ENCODE data around the gene ADCY3. TPM values are rescaled to one million over a fixed set of nuclear protein-coding genes. Genes with fewer than 3 reads are reported as not detected.

The ADCY3 gene
- total and polyA plus RNA-seq, 7 donors: 9.2 to 15.2 (median 12.1) TPM

DNA sequence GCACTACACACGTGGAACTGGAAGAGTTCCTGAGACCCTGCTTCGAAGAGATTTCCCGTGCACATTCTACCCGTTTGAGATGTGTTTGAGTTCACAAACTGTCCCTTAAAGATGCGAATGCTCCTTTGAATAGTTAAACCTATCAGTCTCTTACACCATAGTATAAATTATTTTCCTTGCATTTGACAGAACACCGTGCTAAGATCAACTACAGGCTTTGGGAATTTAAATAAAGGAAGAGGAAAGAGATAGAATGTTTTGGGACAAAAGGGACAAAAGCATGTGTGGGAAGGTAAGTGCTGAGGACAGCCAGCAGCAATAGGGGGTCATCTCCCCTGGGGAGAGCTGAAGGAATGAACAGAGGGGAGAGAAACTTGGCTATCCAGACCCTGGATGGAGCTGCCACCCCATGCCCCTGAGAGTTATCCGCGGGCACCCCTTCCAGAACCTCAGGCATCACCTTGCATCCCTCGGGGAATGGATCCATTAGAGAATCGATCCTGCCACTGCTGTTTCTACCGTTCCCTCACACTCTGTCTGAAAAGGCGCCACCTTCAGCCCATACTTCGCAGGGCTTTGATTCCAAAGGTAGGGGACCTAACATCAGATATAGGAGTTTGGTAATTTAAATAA lies 888 bp upstream of the ADCY3 start:
- Histone ChIP-seq H3K36me3 (ENCODE audit: insufficient read depth in 1 of 2, low read depth in 1 of 2) (no peaks in the 10 kb centered on the region), H3K4me1 (no peaks in the 10 kb centered on the region), H3K27ac (no peak overlapping the region), H3K27me3 (ENCODE audit: insufficient read depth in 3 of 3, low read length in 2 of 3) (peaks cover 0 to 3% (median 0%) of the 10 kb centered on the region in 3 donors), H3K9me3 (no peaks in the 10 kb centered on the region), H3K4me3 (peak overlapping the region; percentile 73)
- TF ChIP-seq, protein P1, sequence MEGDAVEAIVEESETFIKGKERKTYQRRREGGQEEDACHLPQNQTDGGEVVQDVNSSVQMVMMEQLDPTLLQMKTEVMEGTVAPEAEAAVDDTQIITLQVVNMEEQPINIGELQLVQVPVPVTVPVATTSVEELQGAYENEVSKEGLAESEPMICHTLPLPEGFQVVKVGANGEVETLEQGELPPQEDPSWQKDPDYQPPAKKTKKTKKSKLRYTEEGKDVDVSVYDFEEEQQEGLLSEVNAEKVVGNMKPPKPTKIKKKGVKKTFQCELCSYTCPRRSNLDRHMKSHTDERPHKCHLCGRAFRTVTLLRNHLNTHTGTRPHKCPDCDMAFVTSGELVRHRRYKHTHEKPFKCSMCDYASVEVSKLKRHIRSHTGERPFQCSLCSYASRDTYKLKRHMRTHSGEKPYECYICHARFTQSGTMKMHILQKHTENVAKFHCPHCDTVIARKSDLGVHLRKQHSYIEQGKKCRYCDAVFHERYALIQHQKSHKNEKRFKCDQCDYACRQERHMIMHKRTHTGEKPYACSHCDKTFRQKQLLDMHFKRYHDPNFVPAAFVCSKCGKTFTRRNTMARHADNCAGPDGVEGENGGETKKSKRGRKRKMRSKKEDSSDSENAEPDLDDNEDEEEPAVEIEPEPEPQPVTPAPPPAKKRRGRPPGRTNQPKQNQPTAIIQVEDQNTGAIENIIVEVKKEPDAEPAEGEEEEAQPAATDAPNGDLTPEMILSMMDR (IDR thresholded peaks at IDR 0.05): no peak
- intact Hi-C loops (cut with DNase I): no loop called here
- DNase-seq (no peak), ATAC-seq (no peak)
- 44 to 47% (median 45%) methylated on average over 13 of the region's 13 CpGs for WGBS, 3 donors

DNA sequence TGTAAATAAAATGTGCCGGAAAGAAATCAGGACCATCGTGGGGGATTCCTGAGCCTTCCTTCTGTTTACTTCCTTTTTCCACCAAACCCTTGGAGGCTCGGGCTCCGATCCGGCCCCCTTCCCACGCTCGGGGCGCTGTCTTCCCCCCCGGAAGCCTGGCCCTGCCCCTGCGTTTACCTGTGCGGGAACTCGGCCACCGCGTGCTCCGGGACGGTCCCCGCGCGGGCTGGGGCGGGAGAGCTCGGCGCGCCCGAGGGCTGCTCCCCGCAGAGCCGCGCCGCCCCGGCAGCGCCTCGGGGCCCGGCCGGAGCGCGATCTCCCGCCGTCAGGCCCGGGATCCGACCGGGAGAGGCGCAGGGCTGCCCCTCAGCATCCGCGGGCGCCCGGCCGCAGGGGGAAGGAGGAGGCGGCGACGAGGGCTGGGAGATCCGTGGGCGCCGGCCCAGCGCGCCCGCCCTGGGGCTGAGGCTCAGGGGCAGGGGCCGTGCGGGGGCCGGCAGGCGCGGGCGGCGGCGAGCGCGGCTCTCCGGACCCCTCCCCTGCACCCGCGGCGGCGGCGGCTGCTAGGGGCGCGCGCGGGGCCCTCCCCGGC lies 435 bp downstream of the ADCY3 start:
- Histone ChIP-seq H3K4me3 (peak overlapping the region; percentile 73), H3K4me1 (no peaks in the 10 kb centered on the region), H3K27me3 (ENCODE audit: insufficient read depth in 3 of 3, low read length in 2 of 3) (peaks cover 0 to 3% (median 0%) of the 10 kb centered on the region in 3 donors), H3K9me3 (no peaks in the 10 kb centered on the region), H3K27ac (no peak overlapping the region), H3K36me3 (ENCODE audit: insufficient read depth in 1 of 2, low read depth in 1 of 2) (no peaks in the 10 kb centered on the region)
- ATAC-seq: peak in 3 of 4 donors; percentile 7 to 29 (median 9)
- intact Hi-C loops (cut with DNase I): loop anchor here in 1 of 2 donors (5.0 kb wide), 1 partner anchor 47 kb away; no protein-coding TSS in a partner anchor
- DNase-seq: peak; percentile 24 to 58
- 1 to 7% (median 2%) methylated on average over 26 to 76 of the region's 76 CpGs for WGBS, 3 donors
- TF ChIP-seq, protein P1 (IDR thresholded peaks at IDR 0.05): no peak

DNA sequence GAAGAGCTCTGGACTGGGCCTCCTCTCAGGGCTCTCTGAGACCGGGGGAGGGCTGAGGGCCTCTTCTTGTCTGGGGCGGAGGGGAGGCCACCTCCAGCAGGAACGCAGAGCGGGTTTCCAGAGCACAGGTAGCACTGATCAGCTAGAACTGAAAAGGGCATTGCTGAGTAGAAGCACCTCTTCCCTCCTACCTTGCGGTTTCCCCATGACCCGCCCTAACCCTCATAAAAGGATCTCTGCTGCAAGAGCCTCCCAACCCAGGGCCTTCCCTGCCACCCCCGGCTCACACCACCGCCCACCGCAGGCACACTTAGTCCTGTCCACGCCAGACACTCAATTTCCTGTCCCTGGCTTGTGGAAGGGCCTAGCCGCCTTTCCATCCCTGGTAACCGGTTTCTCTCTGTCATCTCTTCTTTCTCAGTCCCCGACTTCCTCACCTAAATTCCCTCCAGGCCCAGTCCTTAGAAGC lies 966 bp downstream of the ADCY3 start:
- peak in 1 of 4 donors; percentile 10 for ATAC-seq
- H3K27ac ChIP-seq: no peak overlapping the region
- H3K9me3 ChIP-seq: no peaks in the 10 kb centered on the region
- peak in 1 of 2 donors; percentile 37 for DNase-seq
- H3K36me3 ChIP-seq (ENCODE audit: insufficient read depth in 1 of 2, low read depth in 1 of 2): no peaks in the 10 kb centered on the region
- H3K27me3 ChIP-seq (ENCODE audit: insufficient read depth in 3 of 3, low read length in 2 of 3): peaks cover 0 to 3% (median 0%) of the 10 kb centered on the region in 3 donors
- intact Hi-C loops (cut with DNase I): loop anchor here in 1 of 2 donors (5.0 kb wide), 1 partner anchor 47 kb away; no protein-coding TSS in a partner anchor
- H3K4me3 ChIP-seq: peak overlapping the region; percentile 73
- TF ChIP-seq, protein P1 (IDR thresholded peaks at IDR 0.05): no peak
- H3K4me1 ChIP-seq: no peaks in the 10 kb centered on the region
- WGBS, 3 donors: 47 to 51% (median 48%) methylated on average over 13 of the region's 13 CpGs

DNA sequence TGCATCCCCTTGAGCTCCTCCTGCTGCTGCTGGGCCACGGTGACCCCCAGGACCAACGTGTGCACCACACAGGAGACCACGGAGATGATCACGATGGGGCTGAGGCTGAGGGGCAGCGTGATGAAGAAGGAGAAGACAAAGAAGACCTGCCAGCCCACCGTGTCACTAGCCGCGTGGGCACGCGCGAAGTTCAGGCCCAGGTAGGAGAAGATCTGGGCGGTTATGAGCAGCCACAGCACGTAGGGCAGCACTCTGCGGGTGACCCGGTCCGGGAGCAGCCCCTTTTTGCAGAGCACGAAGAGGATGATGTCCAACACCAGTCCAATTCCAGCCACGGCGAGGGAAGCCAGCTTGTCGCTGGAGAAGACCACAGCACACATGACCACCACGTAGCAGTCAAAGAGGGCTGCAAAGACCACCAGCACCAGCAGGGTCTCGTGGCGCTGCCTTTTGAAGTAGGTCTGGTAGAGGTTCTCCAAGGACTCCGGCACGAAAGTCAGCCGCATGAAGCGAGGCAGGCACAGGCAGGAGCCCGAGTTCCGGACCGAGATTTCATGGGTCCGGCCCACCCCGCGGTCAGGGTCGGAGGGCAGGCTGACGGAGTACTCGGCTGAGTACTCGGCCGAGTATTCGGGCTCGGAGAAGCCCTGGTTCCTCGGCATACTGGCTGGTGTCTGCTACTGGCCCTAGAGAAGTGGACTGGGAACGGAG lies 1.6 kb downstream of the ADCY3 start:
- no peak for ATAC-seq
- intact Hi-C loops (cut with DNase I): loop anchor here in 1 of 2 donors (5.0 kb wide), 1 partner anchor 46 kb away; no protein-coding TSS in a partner anchor
- TF ChIP-seq, protein P1 (IDR thresholded peaks at IDR 0.05): no peak
- H3K27ac ChIP-seq: no peak overlapping the region
- no peak for DNase-seq
- H3K27me3 ChIP-seq (ENCODE audit: insufficient read depth in 3 of 3, low read length in 2 of 3): peaks cover 0 to 3% (median 0%) of the 10 kb centered on the region in 3 donors
- no peaks in the 10 kb centered on the region for H3K36me3 ChIP-seq (ENCODE audit: insufficient read depth in 1 of 2, low read depth in 1 of 2)
- no peaks in the 10 kb centered on the region for H3K4me1 ChIP-seq
- H3K9me3 ChIP-seq: no peaks in the 10 kb centered on the region
- 84 to 90% (median 87%) methylated on average over 42 of the region's 42 CpGs for WGBS, 3 donors
- H3K4me3 ChIP-seq: peak overlapping the region; percentile 73

Measured in psoas muscle (tissue), 8 donors.